ENCODE measurements around the gene ZFR2.

DNA sequence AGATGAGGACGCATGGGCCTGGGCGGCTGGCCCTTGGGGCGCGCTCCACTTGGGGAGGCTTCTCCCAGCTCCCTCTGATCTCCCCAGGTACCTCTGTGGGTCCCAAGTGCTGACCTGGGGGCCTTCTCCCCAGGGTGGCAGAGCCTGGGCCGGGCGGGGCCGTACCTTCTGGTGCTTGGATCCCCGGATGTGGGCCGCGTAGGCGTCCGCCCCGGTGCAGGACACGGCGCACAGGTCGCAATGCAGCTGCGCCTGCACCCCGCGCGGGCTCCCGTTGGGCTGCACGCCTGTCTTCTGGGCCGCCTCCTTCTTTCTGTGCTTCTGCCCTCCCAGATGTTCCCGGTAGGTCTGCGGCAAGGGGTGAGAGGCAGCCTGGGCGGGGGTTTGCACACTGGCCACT lies 41.5 kb downstream of the ZFR2 start:
- TF ChIP-seq, protein P1, sequence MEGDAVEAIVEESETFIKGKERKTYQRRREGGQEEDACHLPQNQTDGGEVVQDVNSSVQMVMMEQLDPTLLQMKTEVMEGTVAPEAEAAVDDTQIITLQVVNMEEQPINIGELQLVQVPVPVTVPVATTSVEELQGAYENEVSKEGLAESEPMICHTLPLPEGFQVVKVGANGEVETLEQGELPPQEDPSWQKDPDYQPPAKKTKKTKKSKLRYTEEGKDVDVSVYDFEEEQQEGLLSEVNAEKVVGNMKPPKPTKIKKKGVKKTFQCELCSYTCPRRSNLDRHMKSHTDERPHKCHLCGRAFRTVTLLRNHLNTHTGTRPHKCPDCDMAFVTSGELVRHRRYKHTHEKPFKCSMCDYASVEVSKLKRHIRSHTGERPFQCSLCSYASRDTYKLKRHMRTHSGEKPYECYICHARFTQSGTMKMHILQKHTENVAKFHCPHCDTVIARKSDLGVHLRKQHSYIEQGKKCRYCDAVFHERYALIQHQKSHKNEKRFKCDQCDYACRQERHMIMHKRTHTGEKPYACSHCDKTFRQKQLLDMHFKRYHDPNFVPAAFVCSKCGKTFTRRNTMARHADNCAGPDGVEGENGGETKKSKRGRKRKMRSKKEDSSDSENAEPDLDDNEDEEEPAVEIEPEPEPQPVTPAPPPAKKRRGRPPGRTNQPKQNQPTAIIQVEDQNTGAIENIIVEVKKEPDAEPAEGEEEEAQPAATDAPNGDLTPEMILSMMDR (conservative IDR thresholded peaks at IDR 0.05; ENCODE audit: low read depth, low read length), result no peak
- no peak for TF ChIP-seq EZH2phosphoT487 (IDR thresholded peaks at IDR 0.05; ENCODE audit: borderline replicate concordance, low read length)
